AG04450 (cell line): ENCODE measurements around the gene PPP1R16B. TPM values are rescaled to one million over a fixed set of nuclear protein-coding genes. Genes with fewer than 3 reads are reported as not detected.

Source experiments
- CTCF ChIA-PET: fragments of 300-600, 350-600 bp; formaldehyde crosslinking; extraction: SDS; loops from one replicate; lab custom pipeline; 2022; ENCODE audit warnings: antibody characterized with exemption, inconsistent platforms; lab: Charles Lee
- POLR2A ChIA-PET: fragments of 350-600 bp; formaldehyde crosslinking; extraction: SDS; loops from one replicate; lab custom pipeline; 2021; ENCODE audit warnings: antibody characterized with exemption, inconsistent platforms; lab: Yijun Ruan, JAX
- DNase-seq: peaks from one replicate; pipeline ENCODE4 v3.0.0-alpha.2; 2011; ENCODE audit warnings: low read depth, low spot score
- H3K27ac ChIP-seq: one replicate; pipeline ENCODE4 v1.5.1; 2012; ENCODE audit warnings: low read depth, low read length, control low read depth
- H3K27me3 ChIP-seq: one replicate; pipeline ENCODE4 v1.6.0; 2012; ENCODE audit warnings: low read length; ENCODE audit not compliant: control insufficient read depth, insufficient read depth
- H3K4me3 ChIP-seq: 2 replicates; pipeline ENCODE4 v1.5.1; 2011; ENCODE audit warnings: mild to moderate bottlenecking, low read depth, low read length, control low read depth
- H3K9me3 ChIP-seq: 2 replicates; pipeline ENCODE4 v1.5.1; 2012; ENCODE audit warnings: low read length; ENCODE audit not compliant: control insufficient read depth, insufficient read depth
- polyA plus RNA-seq: library from polyadenylated mRNA; depleted of rRNA; stranded (reverse); fragments of >200 nt; gene quantifications from 2 replicates; pipeline ENCODE4 v1.2.3, GENCODE V29; 2011
- TF ChIP-seq, protein P1 (sequence below): IDR thresholded peaks from 2 replicates; pipeline ENCODE4 v1.5.1; 2011; ENCODE audit warnings: low read depth, low read length, control low read depth, inconsistent platforms

The PPP1R16B gene
- polyA plus RNA-seq, 1 experiment = not detected

DNA sequence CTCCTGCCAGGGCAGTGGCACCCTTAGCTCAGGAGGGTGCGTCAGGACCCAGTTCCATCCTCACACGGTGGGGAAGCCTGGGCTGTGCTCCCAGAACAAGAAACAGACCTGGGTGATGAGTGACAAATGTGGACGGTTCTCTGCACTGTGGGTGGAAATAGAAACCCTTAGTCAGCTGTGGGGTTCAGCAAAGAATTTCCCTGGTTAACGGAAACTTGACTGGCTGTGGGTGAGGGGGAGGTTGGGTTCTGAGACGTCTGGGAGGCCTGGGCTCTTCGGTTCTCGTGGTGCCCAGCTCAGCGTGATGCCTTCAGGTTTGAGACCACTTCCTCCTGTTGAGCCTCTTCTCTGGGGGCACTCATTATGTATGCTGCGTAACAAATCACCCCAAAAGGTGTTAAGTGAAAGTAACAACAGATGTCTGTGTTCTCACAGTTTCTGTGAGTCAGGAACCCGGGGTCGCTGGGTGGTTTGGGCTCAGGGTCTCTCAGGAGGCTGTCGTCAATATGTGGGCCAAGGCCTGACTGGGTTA lies 67.6 kb downstream of the PPP1R16B start:
- no peak overlapping the region for H3K4me3 ChIP-seq
- TF ChIP-seq, protein P1, sequence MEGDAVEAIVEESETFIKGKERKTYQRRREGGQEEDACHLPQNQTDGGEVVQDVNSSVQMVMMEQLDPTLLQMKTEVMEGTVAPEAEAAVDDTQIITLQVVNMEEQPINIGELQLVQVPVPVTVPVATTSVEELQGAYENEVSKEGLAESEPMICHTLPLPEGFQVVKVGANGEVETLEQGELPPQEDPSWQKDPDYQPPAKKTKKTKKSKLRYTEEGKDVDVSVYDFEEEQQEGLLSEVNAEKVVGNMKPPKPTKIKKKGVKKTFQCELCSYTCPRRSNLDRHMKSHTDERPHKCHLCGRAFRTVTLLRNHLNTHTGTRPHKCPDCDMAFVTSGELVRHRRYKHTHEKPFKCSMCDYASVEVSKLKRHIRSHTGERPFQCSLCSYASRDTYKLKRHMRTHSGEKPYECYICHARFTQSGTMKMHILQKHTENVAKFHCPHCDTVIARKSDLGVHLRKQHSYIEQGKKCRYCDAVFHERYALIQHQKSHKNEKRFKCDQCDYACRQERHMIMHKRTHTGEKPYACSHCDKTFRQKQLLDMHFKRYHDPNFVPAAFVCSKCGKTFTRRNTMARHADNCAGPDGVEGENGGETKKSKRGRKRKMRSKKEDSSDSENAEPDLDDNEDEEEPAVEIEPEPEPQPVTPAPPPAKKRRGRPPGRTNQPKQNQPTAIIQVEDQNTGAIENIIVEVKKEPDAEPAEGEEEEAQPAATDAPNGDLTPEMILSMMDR = no peak
- DNase-seq = no peak
- ChIA-PET CTCF (no interaction called here), POLR2A (no interaction called here)
- H3K9me3 ChIP-seq = no peaks in the 10 kb centered on the region
- no peak overlapping the region for H3K27ac ChIP-seq
- peaks cover 5% of the 10 kb centered on the region for H3K27me3 ChIP-seq

DNA sequence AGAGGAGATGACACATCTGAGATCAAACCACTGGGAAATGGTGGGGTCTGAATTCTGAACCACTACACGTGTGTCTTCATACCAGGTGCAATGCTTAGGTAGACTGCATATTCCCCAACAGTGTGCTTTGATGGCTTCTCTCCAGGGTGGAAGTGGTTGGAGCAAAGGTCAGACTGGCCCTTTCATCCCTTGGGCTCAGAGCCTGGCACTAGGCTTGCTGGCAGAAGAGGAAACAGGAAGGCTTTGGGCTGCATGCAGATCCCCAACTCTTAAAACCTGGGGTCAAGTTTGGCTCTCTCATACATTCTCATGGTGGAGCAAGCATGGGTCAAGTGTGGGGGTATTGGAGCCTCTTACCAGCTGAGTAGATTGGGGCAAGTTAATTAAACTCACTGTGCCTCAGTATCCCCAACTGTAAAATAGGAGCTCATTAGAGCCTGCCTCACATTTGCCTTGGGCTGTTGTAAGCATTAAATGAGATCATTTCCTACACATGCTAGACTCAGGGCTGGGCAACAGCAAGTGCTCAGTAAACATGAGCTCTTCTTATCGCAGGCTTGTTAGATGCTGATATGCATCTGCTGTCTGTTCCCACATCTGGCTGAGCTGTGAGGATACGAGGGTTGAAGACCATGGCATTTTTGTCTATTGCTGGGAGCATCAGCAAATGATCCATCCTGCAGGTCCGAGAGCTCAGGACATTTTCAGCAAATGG lies 69.1 kb downstream of the PPP1R16B start:
- H3K4me3 ChIP-seq = no peak overlapping the region
- no peak for DNase-seq
- H3K27ac ChIP-seq = no peak overlapping the region
- no peaks in the 10 kb centered on the region for H3K9me3 ChIP-seq
- ChIA-PET POLR2A (no interaction called here), CTCF (no interaction called here)
- peaks cover 5% of the 10 kb centered on the region for H3K27me3 ChIP-seq
- TF ChIP-seq, protein P1 = no peak

GRCh38 chr20:38875175-38875993 lies 69.9 kb downstream of the PPP1R16B start:
- Histone ChIP-seq H3K27me3 (peaks cover 5% of the 10 kb centered on the region), H3K27ac (no peak overlapping the region), H3K4me3 (no peak overlapping the region), H3K9me3 (no peaks in the 10 kb centered on the region)
- DNase-seq = no peak
- TF ChIP-seq, protein P1 = no peak
- CTCF ChIA-PET = interaction anchor here (1.3 kb wide), 1 partner anchor 51 kb away, joined by 4 read pairs; the partner anchor contains the start of gene FAM83D
- POLR2A ChIA-PET = no interaction called here

DNA sequence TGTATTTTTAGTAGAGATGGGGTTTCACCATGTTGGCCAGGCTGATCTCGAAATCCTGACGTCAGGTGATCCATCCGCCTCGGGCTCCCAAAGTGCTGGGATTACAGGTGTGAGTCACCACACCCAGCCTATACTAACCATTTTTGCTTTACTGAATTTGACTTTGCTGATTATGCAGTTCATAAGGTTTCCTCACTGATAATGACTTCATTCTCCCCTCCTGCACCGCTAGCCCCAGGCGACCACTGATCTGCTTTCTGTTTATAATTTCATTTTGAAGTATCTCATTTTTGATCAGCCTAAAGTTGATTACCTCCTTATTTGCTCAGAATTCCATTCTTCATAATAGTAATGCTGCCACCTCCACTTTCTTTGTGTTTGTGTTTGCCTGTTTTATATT lies 72.0 kb downstream of the PPP1R16B start:
- Histone ChIP-seq H3K9me3 (no peaks in the 10 kb centered on the region), H3K27ac (no peak overlapping the region), H3K27me3 (peaks cover 5% of the 10 kb centered on the region), H3K4me3 (no peak overlapping the region)
- CTCF ChIA-PET = no interaction called here
- no peak for DNase-seq
- POLR2A ChIA-PET = no interaction called here
- TF ChIP-seq, protein P1 = no peak
